GM21723 (cell line): ENCODE measurements around the gene TTC9B.

ENCODE experiments used
- ATAC-seq: cut with Tn5 transposase; IDR thresholded peaks from one replicate; pipeline ENCODE4 v1.9.1; 2021; ENCODE audit warnings: mild to moderate bottlenecking, moderate library complexity; ENCODE audit not compliant: unreplicated experiment

Gene TTC9B

DNA sequence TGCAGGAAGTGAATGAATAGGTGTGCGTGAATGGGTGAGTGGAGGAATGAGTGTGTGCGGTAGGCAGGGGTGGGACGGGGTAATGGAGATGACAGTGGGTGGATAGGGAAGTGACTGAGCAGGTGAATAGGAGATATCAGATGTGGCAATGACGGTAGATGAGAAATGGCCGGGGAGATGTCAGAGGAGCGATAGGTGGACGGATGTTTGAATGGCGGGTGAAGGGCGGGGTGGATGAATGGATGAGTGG, 1.5 kb downstream of the TTC9B start:
- no peak for ATAC-seq

DNA sequence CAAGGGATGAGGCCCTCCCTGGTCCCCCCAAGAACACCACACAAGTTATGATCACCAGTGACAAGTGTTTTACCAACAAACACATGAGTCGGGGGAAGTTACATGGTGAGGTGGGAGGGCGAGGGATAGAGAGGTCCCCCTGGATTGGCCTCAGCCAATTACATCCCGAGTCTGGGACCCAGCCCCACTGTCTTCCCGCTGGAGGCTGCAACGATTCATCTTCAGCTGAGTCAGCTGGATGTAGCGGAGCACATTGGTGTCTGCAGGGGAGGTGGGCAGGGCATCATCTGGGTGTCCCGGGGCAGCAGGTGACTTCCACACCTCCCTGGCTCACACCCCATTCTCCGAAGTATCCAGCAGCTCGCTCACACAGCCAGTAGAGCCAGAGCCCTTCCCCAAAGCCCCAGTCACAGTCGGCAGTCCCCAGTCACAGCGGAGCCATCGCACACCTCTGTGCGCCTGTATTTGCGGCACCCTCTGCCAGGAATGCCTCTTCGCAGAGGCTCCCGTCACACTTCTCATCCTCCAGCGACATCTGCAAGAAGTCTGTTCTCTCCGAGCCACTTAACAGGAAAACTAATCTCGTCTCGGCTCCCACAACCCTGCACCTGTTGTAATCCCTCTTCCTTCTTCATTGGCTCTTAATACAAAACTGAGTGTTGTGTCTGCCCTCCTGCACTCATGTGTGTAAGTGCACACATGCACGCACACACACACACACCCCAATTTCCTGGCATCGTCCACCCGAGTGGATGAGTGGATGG, 2.0 kb downstream of the TTC9B start:
- no peak for ATAC-seq

DNA sequence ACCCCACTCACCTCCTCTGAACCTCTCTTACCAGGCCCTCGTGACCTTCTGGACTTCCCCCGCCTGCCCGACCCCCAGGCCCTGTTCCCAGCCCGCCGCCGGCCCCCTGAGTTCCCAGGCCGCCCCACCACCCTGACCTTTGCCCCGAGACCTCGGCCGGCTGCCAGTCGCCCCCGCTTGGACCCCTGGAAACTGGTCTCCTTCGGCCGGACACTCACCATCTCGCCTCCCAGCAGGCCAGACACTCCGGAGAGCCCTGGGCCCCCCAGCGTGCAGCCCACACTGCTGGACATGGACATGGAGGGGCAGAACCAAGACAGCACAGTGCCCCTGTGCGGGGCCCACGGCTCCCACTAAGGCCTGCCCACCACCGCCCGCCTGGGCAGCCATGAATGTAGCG, 3.2 kb downstream of the TTC9B start:
- ATAC-seq, result no peak

DNA sequence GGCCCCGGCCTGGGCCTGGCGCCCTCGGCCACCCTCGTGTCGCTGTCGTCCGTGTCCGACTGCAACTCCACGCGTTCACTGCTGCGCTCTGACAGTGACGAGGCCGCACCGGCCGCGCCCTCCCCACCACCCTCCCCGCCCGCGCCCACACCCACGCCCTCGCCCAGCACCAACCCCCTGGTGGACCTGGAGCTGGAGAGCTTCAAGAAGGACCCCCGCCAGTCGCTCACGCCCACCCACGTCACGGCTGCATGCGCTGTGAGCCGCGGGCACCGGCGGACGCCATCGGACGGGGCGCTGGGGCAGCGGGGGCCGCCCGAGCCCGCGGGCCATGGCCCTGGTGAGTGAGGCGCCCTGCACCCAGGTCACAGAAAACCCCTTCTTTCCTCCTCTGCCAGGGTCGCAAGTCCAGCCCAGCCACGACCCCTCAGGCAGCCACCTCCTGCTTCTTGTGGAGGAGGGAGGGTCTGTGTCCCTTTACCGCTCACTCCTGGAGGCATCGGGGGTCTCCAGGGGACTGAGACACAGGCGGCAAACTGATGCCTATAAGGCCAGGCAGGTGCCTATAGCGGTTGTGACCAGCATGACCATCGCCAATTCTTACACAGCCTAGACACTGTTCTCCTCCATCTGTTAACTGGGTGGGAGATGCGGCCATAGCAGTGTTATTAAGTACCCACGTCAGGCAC, 4.2 kb downstream of the TTC9B start:
- ATAC-seq, result no peak

DNA sequence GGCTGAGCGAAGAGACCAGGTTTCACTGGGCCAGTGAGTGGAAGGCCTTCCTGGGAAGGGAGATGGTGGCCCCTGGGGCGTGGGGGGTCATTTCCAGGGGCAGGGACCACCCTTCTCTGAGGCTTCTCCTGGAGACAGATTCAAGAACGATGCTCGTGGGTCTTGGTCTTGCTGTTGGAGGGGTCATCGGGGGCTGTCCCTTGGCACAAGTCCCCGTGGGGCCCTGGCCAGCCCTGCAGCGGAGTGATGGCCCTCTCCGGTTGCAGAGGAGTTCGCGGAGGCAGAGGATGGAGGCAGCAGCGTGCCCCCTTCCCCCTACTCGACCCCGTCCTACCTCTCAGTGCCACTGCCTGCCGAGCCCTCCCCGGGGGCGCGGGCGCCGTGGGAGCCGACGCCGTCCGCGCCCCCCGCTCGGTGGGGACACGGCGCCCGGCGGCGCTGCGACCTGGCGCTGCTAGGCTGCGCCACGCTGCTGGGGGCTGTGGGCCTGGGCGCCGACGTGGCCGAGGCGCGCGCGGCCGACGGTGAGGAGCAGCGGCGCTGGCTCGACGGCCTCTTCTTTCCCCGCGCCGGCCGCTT, 4.8 kb downstream of the TTC9B start:
- no peak for ATAC-seq

DNA sequence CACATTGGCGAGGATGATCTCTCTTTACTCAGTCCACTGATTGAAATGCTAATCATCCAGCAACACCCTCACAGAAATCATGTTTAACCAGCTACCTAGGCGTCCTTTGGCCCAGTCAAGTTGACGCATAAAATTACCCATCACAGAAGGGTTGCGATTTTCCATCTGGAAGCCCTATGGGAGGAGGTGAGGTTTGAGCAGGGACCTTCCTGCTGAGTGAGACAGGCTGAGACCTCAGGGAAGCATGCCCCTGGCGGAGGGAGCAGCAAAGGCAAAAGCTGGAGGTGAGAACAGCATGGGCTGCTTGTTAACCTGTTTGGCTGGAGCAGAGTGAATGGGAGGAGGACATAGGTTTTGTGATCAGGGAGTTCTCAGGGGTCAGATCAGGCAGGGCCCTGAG, 7.3 kb downstream of the TTC9B start:
- no peak for ATAC-seq

DNA sequence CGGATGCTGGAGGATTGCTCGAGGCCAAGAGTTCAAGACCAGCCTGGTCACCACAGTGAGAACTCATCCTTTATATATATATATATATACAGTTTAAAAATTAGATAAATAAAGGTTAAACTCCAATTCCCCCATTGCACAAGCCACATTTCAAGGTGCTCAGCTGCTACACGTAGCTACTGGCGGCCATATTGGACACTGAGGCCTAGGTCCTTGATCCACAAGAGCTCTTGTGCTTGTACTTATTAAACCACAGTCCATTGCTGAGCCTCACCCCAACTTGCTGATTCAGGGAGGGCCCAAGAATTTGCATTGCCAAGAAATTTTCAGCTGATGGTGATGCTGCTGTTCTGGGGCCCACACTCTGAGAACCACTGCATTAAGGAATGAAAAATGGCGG, 9.6 kb downstream of the TTC9B start:
- no peak for ATAC-seq

DNA sequence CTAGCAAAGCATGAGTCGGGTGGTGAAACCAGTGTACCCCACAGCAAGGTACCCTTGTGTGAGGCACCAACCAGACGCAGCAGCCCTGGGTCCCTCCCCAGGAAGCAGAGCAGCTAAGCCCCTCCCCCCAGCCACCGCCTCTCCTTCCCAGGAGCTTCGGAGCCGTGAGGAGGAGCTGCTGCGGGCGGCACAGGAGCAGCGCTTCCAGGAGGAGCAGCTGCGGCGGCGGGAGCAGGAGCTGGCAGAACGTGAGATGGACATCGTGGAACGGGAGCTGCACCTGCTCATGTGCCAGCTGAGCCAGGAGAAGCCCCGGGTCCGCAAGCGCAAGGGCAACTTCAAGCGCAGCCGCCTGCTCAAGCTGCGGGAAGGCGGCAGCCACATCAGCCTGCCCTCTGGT, 12.4 kb downstream of the TTC9B start:
- no peak for ATAC-seq

DNA sequence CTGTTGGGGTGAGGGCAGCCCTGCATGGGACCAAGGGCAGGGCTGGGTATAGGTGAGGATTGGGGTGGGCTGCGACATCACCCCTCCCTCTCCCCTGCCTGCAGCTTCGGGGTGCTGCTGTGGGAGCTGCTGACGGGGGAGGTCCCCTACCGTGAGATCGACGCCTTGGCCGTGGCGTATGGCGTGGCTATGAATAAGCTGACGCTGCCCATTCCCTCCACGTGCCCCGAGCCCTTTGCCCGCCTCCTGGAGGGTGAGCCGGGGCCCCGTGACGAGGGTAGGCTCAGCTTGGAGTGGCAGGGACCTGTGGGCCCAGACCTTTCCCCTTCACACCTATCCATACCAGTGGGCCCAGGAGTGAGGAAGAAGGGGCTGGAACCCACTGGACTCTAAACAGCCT, 13.8 kb downstream of the TTC9B start:
- no peak for ATAC-seq

DNA sequence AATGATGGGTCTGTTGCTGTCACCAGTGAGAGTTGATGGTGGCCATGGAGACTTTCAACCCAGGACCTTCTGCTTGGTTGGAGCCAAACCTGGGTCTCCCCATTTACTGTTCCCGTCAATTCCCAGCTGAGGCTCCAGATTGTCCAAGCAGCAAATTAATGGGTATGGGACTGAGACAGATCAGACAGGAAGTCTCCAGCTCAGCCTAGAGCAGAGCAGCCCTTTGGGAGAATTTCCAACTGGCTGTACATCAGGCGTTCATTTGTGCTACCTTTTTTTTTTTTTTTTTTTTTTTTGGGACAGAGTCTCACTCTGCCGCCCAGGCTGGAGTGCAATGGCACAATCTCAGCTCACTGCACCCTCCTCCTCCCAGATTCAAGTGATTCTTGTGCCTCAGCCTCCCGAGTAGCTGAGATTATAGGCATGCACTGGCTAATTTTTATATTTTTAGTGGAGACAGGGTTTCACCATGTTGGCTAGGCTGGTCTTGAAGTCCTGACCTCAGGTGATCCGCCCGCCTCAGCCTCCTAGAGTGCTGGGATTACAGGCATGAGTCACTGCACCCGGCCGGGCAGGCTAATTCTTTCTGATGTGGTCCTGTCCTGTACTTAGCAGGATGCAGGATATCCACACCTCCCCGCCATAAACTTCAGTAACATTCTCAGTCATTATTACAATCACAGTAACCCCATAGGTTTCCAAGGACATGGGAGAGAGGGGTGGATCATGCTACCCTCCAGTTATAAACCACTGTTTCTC, 17.7 kb downstream of the TTC9B start:
- no peak for ATAC-seq

DNA sequence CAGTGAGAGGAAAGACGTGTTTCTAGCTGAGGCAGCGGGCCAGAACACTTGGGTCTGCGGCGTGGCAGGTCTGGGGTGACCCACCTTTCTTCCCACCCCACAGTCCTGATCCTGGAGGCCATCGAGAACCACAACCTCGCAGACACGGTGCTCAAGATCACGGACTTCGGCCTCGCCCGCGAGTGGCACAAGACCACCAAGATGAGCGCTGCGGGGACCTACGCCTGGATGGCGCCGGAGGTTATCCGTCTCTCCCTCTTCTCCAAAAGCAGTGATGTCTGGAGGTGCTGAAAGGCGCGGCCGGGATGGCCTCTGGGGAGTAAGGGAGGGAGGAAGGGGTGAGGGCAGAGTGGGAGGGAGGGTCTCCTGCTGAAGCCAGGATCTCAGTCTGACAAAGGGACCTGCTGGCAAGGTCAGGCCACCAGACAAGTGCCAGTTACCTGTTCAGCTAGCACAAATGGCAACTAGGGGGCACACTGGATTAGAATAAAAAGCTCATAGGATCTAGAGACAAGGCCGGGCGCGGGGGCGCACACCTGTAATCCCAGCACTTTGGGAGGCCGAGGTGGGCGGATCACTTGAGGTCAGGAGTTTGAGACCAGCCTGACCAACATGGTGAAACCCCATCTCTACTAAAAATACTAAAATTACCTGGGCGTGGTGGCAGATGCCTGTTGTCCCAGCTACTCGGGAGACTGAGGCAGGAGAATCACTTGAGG, 19.8 kb downstream of the TTC9B start:
- no peak for ATAC-seq

DNA sequence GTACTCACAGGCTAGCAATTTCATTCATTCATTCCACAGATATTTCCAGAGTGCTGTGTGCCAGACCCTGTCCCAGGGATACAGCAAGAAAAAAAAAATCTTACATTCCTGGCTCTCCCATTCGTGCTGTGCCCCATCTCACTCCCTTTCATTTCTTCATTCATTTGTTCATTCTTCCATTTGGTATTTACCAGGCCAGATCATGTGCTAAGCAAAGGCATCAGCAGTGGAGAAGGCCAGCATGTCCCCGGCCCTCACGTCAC, 24.7 kb downstream of the TTC9B start:
- no peak for ATAC-seq

DNA sequence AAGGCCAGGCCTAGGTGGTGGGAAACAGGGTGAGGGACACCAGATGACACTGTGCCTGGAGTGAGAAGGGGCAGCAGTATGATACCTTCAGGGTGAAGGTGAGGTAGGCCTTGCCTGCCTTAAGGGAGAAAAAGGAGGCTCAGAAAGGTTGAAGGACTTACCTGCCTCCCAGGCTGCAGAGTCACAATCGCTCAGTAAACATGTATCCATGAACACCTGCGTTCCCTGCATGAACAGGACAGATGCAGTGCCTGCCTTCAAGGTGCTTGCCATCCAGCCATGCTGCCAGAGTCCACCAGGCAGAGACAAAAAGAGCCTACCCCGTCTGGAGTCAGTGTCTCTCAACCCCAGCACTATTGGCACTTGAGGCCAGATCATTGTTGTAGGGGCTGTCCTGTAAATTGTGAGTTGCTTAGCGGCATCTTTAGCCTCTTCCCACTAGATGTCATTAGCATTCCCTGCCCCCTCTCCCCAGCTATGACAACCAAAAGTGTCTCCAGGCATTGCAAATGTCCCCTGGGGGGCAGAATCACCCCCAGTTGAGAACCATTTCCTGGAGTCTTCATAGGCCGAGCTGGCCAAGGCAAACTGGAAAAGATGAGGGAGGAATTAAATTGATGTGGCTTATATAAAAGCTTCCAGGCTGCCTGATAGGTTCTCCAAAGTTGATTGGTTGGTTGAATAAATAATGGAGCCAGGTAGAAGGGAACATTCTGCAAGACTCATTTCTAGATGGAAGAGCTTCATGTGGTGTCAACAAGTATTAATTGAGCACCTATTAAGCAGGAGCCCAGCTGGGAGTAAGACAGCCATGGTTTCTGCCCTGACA, 25.2 kb downstream of the TTC9B start:
- no peak for ATAC-seq

DNA sequence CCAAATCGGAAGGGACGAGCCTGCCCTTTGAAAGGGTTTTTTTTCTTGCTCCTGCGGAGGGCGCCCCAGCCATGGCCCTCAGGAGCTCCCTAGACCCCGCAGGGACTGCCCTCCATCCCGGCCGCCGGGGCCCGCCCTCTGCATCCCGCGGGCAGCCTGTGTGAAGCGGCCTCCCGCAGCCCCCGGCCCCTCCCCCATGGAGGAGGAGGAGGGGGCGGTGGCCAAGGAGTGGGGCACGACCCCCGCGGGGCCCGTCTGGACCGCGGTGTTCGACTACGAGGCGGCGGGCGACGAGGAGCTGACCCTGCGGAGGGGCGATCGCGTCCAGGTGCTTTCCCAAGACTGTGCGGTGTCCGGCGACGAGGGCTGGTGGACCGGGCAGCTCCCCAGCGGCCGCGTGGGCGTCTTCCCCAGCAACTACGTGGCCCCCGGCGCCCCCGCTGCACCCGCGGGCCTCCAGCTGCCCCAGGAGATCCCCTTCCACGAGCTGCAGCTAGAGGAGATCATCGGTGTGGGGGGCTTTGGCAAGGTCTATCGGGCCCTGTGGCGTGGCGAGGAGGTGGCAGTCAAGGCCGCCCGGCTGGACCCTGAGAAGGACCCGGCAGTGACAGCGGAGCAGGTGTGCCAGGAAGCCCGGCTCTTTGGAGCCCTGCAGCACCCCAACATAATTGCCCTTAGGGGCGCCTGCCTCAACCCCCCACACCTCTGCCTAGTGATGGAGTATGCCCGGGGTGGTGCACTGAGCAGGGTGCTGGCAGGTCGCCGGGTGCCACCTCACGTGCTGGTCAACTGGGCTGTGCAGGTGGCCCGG, 26.1 kb downstream of the TTC9B start:
- ATAC-seq, result peak; percentile 20

DNA sequence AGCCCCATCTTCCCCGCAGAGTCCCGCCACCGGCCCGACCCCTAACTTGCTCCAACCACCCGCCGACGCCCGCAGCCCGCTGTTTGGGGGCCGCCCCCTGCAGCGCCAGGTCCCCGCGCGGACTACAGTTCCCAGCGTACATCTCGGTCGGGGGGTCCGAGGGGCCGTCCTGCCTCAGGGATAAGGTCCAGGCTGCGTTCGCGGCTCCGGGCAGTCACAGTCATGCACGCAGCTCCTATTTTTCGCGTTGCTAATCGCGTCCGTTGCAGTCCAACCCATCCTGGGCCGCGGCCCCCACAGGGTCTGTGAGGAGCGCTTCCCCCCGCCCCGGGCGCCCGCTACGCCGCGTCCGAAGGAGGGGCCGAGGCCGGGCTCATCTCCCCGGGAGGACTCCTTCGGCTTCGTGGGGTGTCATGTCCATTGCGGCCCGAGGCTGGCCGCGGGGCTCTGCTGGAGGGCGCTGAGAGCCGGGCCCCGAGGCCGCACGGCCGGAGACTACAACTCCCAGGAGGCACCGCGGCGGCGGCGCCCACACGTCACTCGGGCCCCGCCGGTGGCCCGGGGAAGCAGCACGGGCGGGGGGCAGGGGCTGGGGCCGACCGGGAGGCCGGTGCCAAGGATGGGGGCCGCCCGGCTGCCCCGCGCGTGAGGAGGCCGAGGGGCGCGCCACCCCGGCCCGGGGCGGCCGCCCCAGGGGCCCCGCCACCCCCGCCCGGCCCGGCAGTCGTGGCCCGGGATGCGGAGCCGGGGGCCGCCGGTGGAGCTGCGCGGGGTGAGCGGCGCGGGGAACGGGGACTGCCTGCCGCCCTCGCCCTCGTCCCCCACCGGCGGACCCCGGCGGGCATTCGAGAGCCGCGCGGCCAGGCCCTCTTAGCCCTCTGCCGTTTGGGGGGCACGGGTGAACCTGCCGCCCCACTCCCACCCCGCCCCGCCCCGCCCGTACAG, 27.0 kb downstream of the TTC9B start, which contains the start of gene MAP3K10:
MAP3K10 (plus strand) TSS at position 536 of the 945 bp plus-strand sequence. CDS start 606 bp downstream, outside the sequence.
- ATAC-seq, result peak; percentile 76

DNA sequence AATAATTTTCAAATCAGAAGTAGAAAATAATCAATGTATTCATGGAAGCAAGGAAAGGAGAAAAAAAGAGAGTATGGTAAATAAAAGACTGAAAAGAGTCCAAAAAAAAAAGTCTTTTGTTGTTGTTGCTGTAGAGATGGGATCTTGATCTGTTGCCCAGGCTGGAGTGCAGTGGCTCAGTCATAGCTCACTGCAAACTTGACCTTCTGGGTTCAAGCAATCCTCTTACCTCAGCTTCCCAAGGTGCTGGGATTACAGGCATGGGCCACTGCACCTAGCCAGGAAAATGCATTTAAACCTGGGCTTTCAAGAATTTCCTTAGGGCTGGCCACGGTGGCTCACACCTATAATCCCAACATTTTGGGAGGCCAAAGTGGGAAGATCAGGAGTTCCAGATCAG, 33.9 kb downstream of the TTC9B start:
- ATAC-seq, result no peak

DNA sequence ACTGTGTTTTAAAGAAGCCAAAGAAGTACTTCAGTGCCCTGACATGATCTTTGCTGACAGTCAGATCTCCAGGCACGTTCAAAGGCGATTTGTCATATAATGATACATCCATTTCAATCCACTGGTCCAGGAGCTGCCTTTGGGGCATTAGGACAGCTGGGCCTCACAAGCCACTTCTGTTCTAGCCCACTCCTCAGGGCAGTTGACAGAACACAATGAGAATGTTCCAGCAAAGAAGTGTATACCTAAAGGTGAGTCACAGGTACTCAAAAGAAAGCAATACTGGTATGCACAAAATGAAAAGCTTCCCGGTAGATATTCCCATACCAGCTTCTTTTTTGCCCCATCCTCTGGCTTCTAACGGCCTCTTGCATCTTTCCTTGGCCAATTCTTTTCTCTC, 39.4 kb downstream of the TTC9B start:
- ATAC-seq, result no peak

DNA sequence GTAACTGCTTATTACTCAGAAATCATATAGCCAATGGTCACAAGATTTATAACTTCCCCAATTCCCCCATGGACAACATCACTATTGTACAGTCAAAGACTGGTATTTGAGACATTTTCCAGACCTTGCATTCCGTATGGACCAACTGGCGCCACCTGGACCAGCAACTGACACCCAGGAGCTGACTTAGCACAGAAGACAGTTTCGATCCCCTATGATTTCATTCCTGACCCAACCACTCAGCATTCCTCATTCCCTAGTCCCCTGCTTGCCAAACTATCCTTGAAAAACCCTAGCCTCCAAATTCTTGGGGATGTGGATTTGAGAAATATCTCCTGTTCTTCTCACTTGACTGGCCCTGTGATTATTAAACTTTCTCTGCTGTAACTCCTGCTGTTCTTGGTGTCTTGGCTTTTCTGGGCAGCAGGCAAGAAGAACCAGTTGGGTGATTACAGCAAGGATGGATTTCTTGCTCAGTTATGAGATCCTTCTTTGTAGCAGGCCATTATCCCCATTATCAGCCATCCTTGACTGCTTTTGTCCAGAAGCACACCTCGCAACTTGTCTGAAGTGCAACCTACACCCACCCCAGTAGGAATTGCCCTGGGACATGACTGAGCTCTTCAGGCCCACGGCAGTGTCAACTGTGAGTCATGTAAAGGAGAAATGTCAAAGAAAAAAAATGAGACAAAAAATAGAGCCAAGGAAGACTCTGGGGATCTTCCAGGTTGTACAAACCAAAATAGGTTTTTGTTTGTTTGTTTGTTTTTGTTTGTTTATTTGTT, 40.7 kb downstream of the TTC9B start:
- ATAC-seq, result no peak
